ENCODE results near the gene PIK3R1. TPM values are rescaled to one million over a fixed set of nuclear protein-coding genes. Genes with fewer than 3 reads are reported as not detected.

PIK3R1 gene
- total RNA-seq, 1 experiment from 2014 or later = 47.8 TPM

DNA sequence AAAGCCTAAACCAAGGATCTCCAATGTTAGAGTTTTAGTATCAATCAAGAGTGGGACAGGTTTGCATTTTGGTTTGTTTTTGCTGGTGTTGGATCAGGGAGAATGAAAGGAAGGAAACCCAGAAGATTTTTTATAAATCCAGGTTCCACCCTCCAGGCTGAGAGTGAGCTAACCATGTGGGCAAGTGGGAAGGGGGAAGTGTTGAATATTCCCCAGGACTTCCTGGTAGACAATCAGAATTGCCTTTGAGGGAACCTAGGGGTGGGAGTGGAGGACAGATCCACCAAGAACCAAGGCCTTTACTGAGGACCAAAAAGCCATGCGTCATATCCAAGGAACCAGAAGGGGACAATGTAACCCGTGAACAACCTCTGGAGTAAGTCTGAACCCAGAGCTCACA, 33.5 kb upstream of the PIK3R1 start:
- BruUV-seq (replicated peaks) = no TSS peak
- H3K9me3 Mint-ChIP-seq (ENCODE audit: unreplicated experiment) = no peaks in the 10 kb centered on the region
- DNase-seq = no peak
- no peaks in the 10 kb centered on the region for H3K36me3 ChIP-seq (ENCODE audit: control insufficient read depth, insufficient read depth, low read length)
- no peaks in the 10 kb centered on the region for H3K36me3 Mint-ChIP-seq (ENCODE audit: insufficient read depth, unreplicated experiment)
- TF ChIP-seq, protein P1, sequence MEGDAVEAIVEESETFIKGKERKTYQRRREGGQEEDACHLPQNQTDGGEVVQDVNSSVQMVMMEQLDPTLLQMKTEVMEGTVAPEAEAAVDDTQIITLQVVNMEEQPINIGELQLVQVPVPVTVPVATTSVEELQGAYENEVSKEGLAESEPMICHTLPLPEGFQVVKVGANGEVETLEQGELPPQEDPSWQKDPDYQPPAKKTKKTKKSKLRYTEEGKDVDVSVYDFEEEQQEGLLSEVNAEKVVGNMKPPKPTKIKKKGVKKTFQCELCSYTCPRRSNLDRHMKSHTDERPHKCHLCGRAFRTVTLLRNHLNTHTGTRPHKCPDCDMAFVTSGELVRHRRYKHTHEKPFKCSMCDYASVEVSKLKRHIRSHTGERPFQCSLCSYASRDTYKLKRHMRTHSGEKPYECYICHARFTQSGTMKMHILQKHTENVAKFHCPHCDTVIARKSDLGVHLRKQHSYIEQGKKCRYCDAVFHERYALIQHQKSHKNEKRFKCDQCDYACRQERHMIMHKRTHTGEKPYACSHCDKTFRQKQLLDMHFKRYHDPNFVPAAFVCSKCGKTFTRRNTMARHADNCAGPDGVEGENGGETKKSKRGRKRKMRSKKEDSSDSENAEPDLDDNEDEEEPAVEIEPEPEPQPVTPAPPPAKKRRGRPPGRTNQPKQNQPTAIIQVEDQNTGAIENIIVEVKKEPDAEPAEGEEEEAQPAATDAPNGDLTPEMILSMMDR (IDR thresholded peaks at IDR 0.05; ENCODE audit: insufficient read depth in 1 of 2, low read depth in 1 of 2, low read length in 1 of 2, severe bottlenecking in 1 of 2, unreplicated experiment in 1 of 2) = no peak
- H3K4me3 ChIP-seq (ENCODE audit: low read depth, low read length) = no peak overlapping the region
- H3K27me3 Mint-ChIP-seq (ENCODE audit: insufficient read depth, unreplicated experiment) = no peaks in the 10 kb centered on the region
- no peaks in the 10 kb centered on the region for H3K9me3 ChIP-seq
- ChIA-PET POLR2A (interaction anchor here (1.4 kb wide), 1 partner anchor 33 kb away, joined by 4 read pairs; the partner anchor contains the start of gene PIK3R1), CTCF (no interaction called here)
- H3K4me1 Mint-ChIP-seq (ENCODE audit: low read depth, unreplicated experiment) = peaks cover 20% of the 10 kb centered on the region
- intact Hi-C loops (cut with micrococcal nuclease; ENCODE audit: unreplicated experiment) = no loop called here
- H3K27ac Mint-ChIP-seq (ENCODE audit: unreplicated experiment) = no peak overlapping the region
- H3K4me1 ChIP-seq = peaks cover 31% of the 10 kb centered on the region
- H3K4me3 Mint-ChIP-seq (ENCODE audit: unreplicated experiment) = no peak overlapping the region
- no peaks in the 10 kb centered on the region for H3K27me3 ChIP-seq (replicated peaks; ENCODE audit: control insufficient read depth, insufficient read depth, low read length)

DNA sequence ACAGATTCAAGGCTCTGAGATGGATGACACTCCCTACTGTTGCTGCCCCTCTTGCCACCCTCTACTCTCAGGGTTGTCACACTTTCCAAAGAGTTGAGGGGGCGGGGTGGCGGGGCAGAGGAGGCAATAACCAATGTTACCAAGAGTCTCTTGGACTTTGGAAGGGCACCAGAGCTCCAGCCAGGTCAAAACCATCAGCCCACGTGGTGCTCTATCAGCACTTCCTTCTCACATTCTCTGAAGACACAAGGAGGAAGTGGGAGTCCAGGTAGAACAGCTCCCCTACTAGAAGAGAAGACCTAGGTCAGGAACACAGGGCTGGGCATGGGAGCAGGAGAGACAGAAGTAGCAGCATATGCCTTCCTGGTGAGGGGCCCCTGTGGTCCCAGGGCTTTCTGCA, 33.0 kb upstream of the PIK3R1 start:
- peaks cover 20% of the 10 kb centered on the region for H3K4me1 Mint-ChIP-seq (ENCODE audit: low read depth, unreplicated experiment)
- DNase-seq = no peak
- no peak overlapping the region for H3K4me3 Mint-ChIP-seq (ENCODE audit: unreplicated experiment)
- no TSS peak for BruUV-seq (replicated peaks)
- intact Hi-C loops (cut with micrococcal nuclease; ENCODE audit: unreplicated experiment) = no loop called here
- Histone ChIP-seq H3K36me3 (ENCODE audit: control insufficient read depth, insufficient read depth, low read length) (no peaks in the 10 kb centered on the region), H3K9me3 (no peaks in the 10 kb centered on the region), H3K27me3 (replicated peaks; ENCODE audit: control insufficient read depth, insufficient read depth, low read length) (no peaks in the 10 kb centered on the region), H3K4me3 (ENCODE audit: low read depth, low read length) (no peak overlapping the region), H3K4me1 (peaks cover 28% of the 10 kb centered on the region)
- TF ChIP-seq, protein P1 (IDR thresholded peaks at IDR 0.05; ENCODE audit: insufficient read depth in 1 of 2, low read depth in 1 of 2, low read length in 1 of 2, severe bottlenecking in 1 of 2, unreplicated experiment in 1 of 2) = no peak
- no peaks in the 10 kb centered on the region for H3K36me3 Mint-ChIP-seq (ENCODE audit: insufficient read depth, unreplicated experiment)
- POLR2A ChIA-PET = interaction anchor here (1.4 kb wide), 1 partner anchor 33 kb away, joined by 4 read pairs; the partner anchor contains the start of gene PIK3R1
- CTCF ChIA-PET = no interaction called here
- H3K27ac Mint-ChIP-seq (ENCODE audit: unreplicated experiment) = no peak overlapping the region
- no peaks in the 10 kb centered on the region for H3K27me3 Mint-ChIP-seq (ENCODE audit: insufficient read depth, unreplicated experiment)
- H3K9me3 Mint-ChIP-seq (ENCODE audit: unreplicated experiment) = no peaks in the 10 kb centered on the region

DNA sequence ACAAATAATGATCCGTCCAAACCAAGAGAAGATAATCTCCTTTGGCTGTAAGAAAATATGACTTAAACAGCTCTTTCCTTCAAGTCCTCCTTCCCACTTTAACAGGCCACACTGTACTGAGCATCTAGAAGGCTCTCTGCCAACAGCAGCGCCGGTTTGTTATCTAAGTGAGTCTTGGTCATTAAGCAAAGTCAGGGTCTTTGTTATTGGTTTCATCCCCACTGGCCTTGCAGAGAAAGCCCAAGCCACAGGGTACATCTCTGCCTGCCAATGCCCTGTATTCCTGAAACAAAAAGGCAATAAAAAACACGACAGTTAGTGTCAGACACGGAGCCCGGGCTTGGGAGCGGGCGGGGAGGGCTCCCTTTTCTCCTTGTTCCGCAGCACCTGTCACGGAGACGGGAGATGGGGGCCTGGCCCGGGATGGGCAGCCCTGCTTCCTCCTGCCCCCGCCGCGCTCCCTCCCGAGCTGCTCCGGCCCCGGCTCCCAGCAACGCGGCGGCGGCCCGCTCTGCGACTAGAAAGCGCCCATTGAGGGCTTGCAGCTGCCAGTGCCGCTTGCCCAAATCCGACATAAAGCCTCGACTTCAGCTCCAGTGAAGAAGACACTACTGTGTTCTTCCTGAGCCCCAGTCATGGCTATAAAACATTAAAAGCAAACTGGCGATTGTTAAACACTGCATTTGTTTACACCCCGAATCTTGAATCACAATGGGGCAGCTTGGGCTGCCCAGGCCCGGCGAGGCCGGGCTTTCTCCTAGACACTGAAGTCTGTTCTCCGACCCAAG, 28.1 kb upstream of the PIK3R1 start:
- CTCF ChIA-PET = no interaction called here

More for the DNA sequence above, 28.1 kb upstream of the PIK3R1 start:
- Histone ChIP-seq H3K27me3 (replicated peaks; ENCODE audit: control insufficient read depth, insufficient read depth, low read length) (no peaks in the 10 kb centered on the region), H3K36me3 (ENCODE audit: control insufficient read depth, insufficient read depth, low read length) (no peaks in the 10 kb centered on the region; the same call in 1 of the 2 replicates), H3K4me1 (peaks cover 27% of the 10 kb centered on the region), H3K4me3 (ENCODE audit: low read depth, low read length) (no peak overlapping the region), H3K9me3 (no peaks in the 10 kb centered on the region)
- no peak overlapping the region for H3K27ac Mint-ChIP-seq (ENCODE audit: unreplicated experiment)
- H3K4me3 Mint-ChIP-seq (ENCODE audit: unreplicated experiment) = no peak overlapping the region
- no TSS peak for BruUV-seq (replicated peaks)
- peaks cover 24% of the 10 kb centered on the region for H3K4me1 Mint-ChIP-seq (ENCODE audit: low read depth, unreplicated experiment)
- no peaks in the 10 kb centered on the region for H3K9me3 Mint-ChIP-seq (ENCODE audit: unreplicated experiment)
- H3K27me3 Mint-ChIP-seq (ENCODE audit: insufficient read depth, unreplicated experiment) = no peaks in the 10 kb centered on the region
- no peak for DNase-seq
- H3K36me3 Mint-ChIP-seq (ENCODE audit: insufficient read depth, unreplicated experiment) = no peaks in the 10 kb centered on the region
- TF ChIP-seq, protein P1 (IDR thresholded peaks at IDR 0.05; ENCODE audit: insufficient read depth in 1 of 2, low read depth in 1 of 2, low read length in 1 of 2, severe bottlenecking in 1 of 2, unreplicated experiment in 1 of 2) = no peak
- intact Hi-C loops (cut with micrococcal nuclease; ENCODE audit: unreplicated experiment) = no loop called here
- POLR2A ChIA-PET = no interaction called here
